ENCODE data around the gene VAMP5.

DNA sequence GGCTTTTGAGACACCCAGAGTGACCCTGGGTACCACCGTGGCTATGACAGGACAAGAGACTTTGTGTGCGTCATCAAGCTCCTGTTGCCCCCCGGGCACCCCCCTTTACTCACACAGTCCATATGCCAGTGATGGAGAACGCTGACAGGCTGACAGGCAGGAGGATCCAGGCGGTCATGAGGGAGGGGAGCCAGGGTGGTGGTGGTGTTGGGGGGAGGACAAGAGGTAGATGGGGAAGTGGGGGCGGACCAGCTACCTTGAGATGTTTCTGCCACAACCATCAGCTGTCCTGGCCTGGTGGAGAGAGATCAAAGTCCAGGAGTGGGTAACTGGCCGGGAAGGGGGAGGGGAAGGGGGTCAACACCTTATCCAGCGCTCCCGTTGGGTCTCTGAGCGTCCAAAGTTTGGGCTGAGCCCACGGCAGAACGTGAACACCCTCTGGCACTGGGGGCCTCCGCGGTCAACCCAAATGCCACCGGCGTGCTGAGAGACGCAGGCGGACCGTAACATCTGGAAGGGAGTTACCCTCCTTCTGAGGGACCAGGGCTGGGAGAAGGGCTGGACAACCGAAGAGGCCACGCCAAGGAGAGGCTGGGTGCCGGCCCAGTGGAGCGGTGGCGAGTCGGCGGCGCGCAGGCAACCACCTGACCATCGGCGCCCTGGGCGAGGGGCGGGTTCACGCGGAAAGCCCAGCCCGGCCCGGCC lies 17.7 kb downstream of the VAMP5 start:
- TF ChIP-seq NFYB (IDR thresholded peaks at IDR 0.05; ENCODE audit: insufficient read depth, low read depth, low read length) (no peak), EP300 (IDR thresholded peaks at IDR 0.05; ENCODE audit: borderline replicate concordance in 1 of 2, control insufficient read depth in 1 of 2, low read depth in 2 of 2, low read length in 2 of 2) (no peak), JUNB (IDR thresholded peaks at IDR 0.05) (no peak), ZZZ3 (IDR thresholded peaks at IDR 0.05; ENCODE audit: control insufficient read depth, insufficient read length, low read depth) (no peak)
- TF ChIP-seq, protein P1, sequence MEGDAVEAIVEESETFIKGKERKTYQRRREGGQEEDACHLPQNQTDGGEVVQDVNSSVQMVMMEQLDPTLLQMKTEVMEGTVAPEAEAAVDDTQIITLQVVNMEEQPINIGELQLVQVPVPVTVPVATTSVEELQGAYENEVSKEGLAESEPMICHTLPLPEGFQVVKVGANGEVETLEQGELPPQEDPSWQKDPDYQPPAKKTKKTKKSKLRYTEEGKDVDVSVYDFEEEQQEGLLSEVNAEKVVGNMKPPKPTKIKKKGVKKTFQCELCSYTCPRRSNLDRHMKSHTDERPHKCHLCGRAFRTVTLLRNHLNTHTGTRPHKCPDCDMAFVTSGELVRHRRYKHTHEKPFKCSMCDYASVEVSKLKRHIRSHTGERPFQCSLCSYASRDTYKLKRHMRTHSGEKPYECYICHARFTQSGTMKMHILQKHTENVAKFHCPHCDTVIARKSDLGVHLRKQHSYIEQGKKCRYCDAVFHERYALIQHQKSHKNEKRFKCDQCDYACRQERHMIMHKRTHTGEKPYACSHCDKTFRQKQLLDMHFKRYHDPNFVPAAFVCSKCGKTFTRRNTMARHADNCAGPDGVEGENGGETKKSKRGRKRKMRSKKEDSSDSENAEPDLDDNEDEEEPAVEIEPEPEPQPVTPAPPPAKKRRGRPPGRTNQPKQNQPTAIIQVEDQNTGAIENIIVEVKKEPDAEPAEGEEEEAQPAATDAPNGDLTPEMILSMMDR (IDR thresholded peaks at IDR 0.05 in 2 of 3, conservative IDR thresholded peaks at IDR 0.05 in 1 of 3; ENCODE audit: control insufficient read depth in 2 of 3, extremely low read depth in 1 of 3, insufficient read depth in 1 of 3, low read depth in 3 of 3, low read length in 3 of 3), result no peak

All from GM12878 (cell line).